HG03103 (cell line): ENCODE measurements around the gene KIF22.

Experiments used
- ATAC-seq: cut with Tn5 transposase; IDR thresholded peaks from one replicate; pipeline ENCODE4 v1.9.1; 2021; ENCODE audit warnings: low read depth; ENCODE audit not compliant: unreplicated experiment

Gene KIF22

GRCh38 chr16:29812754-29813643 lies 22.4 kb downstream of the KIF22 start:
- ATAC-seq = no peak

GRCh38 chr16:29813644-29814562 lies 23.4 kb downstream of the KIF22 start:
- ATAC-seq = no peak

GRCh38 chr16:29814592-29814991 lies 24.0 kb downstream of the KIF22 start:
- ATAC-seq = no peak

- no peak for ATAC-seq
Observed at GRCh38 chr16:29815032-29815721, 24.6 kb downstream of the KIF22 start.

- ATAC-seq = peak; percentile 42
Observed at GRCh38 chr16:29815793-29816693, 25.5 kb downstream of the KIF22 start, which contains the start of gene PAGR1. Gene PAGR1 (plus strand): TSS chr16:29816152. CDS start chr16:29816526, 374 bp downstream.

GRCh38 chr16:29816694-29817441 lies 26.3 kb downstream of the KIF22 start:
- peak; percentile 1 for ATAC-seq

GRCh38 chr16:29818082-29818481 lies 27.5 kb downstream of the KIF22 start:
- no peak for ATAC-seq

GRCh38 chr16:29819506-29819905 lies 29.0 kb downstream of the KIF22 start:
- no peak for ATAC-seq

- no peak for ATAC-seq
Observed at GRCh38 chr16:29820271-29820701, 29.7 kb downstream of the KIF22 start, which contains the start of gene MVP. Gene MVP (plus strand): TSS chr16:29820462. CDS start chr16:29830550, 10,088 bp downstream.

GRCh38 chr16:29820730-29821642 lies 30.4 kb downstream of the KIF22 start:
- ATAC-seq = no peak

GRCh38 chr16:29821643-29822115 lies 31.1 kb downstream of the KIF22 start:
- ATAC-seq = no peak

- ATAC-seq = no peak
Observed at GRCh38 chr16:29824589-29825144, 34.1 kb downstream of the KIF22 start.

GRCh38 chr16:29825145-29826044 lies 34.8 kb downstream of the KIF22 start:
- no peak for ATAC-seq

- no peak for ATAC-seq
Observed at GRCh38 chr16:29826342-29826695, 35.8 kb downstream of the KIF22 start.

GRCh38 chr16:29830774-29831173 lies 40.2 kb downstream of the KIF22 start:
- no peak for ATAC-seq

- ATAC-seq = no peak
Observed at GRCh38 chr16:29831490-29831889, 40.9 kb downstream of the KIF22 start.
